B cell (primary cell): ENCODE results near the gene SKAP2.

Experiments
- EZH2 ChIP-seq: IDR thresholded peaks from 2 replicates; pipeline ENCODE4 v1.6.1; 2012; ENCODE audit warnings: borderline replicate concordance, low read depth, mild to moderate bottlenecking, moderate library complexity, low read length; ENCODE audit not compliant: insufficient read depth, poor library complexity, severe bottlenecking
- TF ChIP-seq, protein P1 (sequence below): fragments of 200-600 bp; IDR thresholded peaks from one replicate; pipeline ENCODE4 v1.8.0; 2022; ENCODE audit warnings: antibody characterized with exemption, mild to moderate bottlenecking

DNA sequence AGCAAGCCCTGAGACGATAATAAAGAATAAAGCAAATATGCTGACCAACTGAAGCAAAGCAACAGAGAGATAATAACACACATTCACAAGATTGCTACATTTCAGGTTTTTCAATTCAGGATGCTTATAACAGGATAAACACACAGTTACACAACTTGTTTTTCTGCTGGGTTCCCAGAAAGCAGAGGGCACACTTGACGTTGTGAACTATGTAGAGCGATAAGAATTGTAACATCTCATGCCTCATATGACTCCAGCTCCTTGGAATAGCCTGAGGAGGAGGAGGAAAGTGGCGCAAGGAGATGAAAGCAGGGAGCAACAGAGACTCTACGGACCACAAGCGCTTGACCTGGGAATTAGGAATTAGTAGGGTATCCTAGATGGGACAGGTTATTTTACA, 201.7 kb downstream of the SKAP2 start:
- TF ChIP-seq, protein P1, sequence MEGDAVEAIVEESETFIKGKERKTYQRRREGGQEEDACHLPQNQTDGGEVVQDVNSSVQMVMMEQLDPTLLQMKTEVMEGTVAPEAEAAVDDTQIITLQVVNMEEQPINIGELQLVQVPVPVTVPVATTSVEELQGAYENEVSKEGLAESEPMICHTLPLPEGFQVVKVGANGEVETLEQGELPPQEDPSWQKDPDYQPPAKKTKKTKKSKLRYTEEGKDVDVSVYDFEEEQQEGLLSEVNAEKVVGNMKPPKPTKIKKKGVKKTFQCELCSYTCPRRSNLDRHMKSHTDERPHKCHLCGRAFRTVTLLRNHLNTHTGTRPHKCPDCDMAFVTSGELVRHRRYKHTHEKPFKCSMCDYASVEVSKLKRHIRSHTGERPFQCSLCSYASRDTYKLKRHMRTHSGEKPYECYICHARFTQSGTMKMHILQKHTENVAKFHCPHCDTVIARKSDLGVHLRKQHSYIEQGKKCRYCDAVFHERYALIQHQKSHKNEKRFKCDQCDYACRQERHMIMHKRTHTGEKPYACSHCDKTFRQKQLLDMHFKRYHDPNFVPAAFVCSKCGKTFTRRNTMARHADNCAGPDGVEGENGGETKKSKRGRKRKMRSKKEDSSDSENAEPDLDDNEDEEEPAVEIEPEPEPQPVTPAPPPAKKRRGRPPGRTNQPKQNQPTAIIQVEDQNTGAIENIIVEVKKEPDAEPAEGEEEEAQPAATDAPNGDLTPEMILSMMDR, result no peak
- no peak for TF ChIP-seq EZH2
